Liver (tissue), 2 donors: Measurements from ENCODE around the gene SLC35E1.

ENCODE experiments used
- CTCF ChIP-seq: fragments of 150-350 bp; IDR thresholded peaks from 2 replicates; pipeline ENCODE4 v1.5.1; 2017; ENCODE audit warnings: improper control_type of control experiment, low read depth, low read length; ENCODE audit not compliant: missing input control
- MAX ChIP-seq: IDR thresholded peaks from 2 replicates; pipeline ENCODE4 v1.6.1; 2016; ENCODE audit warnings: antibody characterized with exemption
- YY1 ChIP-seq: IDR thresholded peaks from 2 replicates; pipeline ENCODE4 v1.6.1; 2016; ENCODE audit warnings: antibody characterized with exemption, mild to moderate bottlenecking
- donor health status: healthy.

GRCh38 chr19:16595097-16595496 is 22.9 kb upstream of the SLC35E1 start:
- TF ChIP-seq CTCF (no peak), YY1 (no peak), MAX (no peak)
